ENCODE measurements around the gene ATRIP.

GRCh38 chr3:48430708-48431101, 15.8 kb upstream of the ATRIP start:
- TF ChIP-seq CTCF (IDR thresholded peaks at IDR 0.05; ENCODE audit: poor library complexity): no peak
- no peak for TF ChIP-seq EZH2 (IDR thresholded peaks at IDR 0.05; ENCODE audit: borderline replicate concordance)
- no peak for TF ChIP-seq EZH2phosphoT487 (IDR thresholded peaks at IDR 0.05; ENCODE audit: low read depth, severe bottlenecking, unreplicated experiment)
